ENCODE measurements around the gene PARD6G. TPM values are rescaled to one million over a fixed set of nuclear protein-coding genes. Genes with fewer than 3 reads are reported as not detected.
A peak's percentile ranks its signal among the peaks of the same experiment; 100 is the strongest.

PARD6G gene
- total and polyA plus RNA-seq, 7 experiments from 2014 or later: 0.07 to 0.16 (median 0.09) TPM; not detected in 3

DNA sequence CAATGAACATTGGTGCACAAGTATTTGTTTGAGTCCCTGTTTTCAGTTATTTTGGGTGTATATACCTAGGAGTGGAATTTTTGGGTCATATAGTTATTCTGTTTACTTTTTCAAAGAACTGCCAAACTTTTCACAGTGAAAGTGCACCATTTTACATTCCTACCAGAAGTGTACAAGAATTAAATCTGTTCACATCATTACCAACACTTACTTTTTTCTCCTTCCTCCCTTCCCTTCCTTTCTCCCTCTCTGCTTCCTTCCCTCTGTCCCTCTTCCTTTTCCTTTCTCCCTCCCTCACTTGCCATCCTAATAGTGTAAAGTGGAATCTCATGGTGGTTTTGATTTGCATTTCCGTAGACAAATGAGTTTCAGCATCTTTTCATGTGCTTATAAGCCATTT is 126.4 kb downstream of the PARD6G start:
- ChIA-PET POLR2A (no interaction called here), CTCF (interaction anchor here (0.7 kb wide), 1 partner anchor 30 kb away, joined by 3 read pairs; no protein-coding TSS in a partner anchor)
- no peaks in the 10 kb centered on the region for H3K4me1 ChIP-seq (ENCODE audit: control insufficient read depth in 2 of 2, insufficient read depth in 2 of 2, low read length in 2 of 2)
- H3K4me3 ChIP-seq (ENCODE audit: low read length): no peak overlapping the region
- H3K4me1 Mint-ChIP-seq: peaks cover 14 to 53% (median 40%) of the 10 kb centered on the region in 7 donors
- H3K9me3 ChIP-seq (ENCODE audit: control insufficient read depth in 2 of 3, low read length in 3 of 3): no peaks in the 10 kb centered on the region
- no peaks in the 10 kb centered on the region for H3K27me3 ChIP-seq (ENCODE audit: control insufficient read depth in 2 of 2, insufficient read depth in 2 of 2, low read length in 2 of 2)
- DNase-seq (no peak), ATAC-seq (no peak)
- peaks cover 4 to 68% (median 50%) of the 10 kb centered on the region in 5 donors for H3K36me3 Mint-ChIP-seq
- H3K36me3 ChIP-seq (ENCODE audit: control insufficient read depth in 2 of 3, insufficient read depth in 3 of 3, low read length in 3 of 3): peaks cover 0 to 23% (median 0%) of the 10 kb centered on the region in 3 experiments
- H3K4me3 Mint-ChIP-seq: no peak overlapping the region
- intact Hi-C loops (cut with micrococcal nuclease): no loop called here
- H3K27ac Mint-ChIP-seq: peak overlapping the region in 1 of 9 donors; percentile 64
- H3K27me3 Mint-ChIP-seq: no peaks in the 10 kb centered on the region
- no peak overlapping the region for H3K27ac ChIP-seq (ENCODE audit: low read depth, low read length)
- H3K9me3 Mint-ChIP-seq: no peaks in the 10 kb centered on the region

DNA sequence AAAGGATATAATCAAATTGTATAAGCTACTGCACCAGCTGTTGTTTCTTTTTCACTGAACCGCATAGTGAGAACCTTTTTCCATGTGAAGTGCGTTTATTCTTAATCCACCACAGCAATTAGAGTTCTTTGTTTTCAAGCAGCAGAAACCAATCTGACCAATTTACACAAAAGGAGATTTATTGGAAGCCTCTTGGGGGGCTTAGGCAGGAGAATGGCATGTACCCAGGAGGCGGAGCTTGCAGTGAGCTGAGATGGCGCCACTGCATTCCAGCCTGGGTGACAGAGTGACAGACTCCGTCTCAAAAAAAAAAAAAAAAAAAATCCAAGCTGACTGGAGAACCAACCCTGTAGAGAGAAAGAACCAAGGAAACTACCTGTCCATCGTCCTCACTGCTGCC is 128.2 kb downstream of the PARD6G start:
- intact Hi-C loops (cut with micrococcal nuclease): no loop called here
- no peaks in the 10 kb centered on the region for H3K27me3 ChIP-seq (ENCODE audit: control insufficient read depth in 2 of 2, insufficient read depth in 2 of 2, low read length in 2 of 2)
- no peak overlapping the region for H3K27ac Mint-ChIP-seq
- peaks cover 20 to 63% (median 50%) of the 10 kb centered on the region in 7 donors for H3K4me1 Mint-ChIP-seq
- no peak for ATAC-seq
- no peak overlapping the region for H3K4me3 Mint-ChIP-seq
- peaks cover 0 to 23% (median 0%) of the 10 kb centered on the region in 3 experiments for H3K36me3 ChIP-seq (ENCODE audit: control insufficient read depth in 2 of 3, insufficient read depth in 3 of 3, low read length in 3 of 3)
- no peak for DNase-seq
- H3K36me3 Mint-ChIP-seq: peaks cover 4 to 61% (median 45%) of the 10 kb centered on the region in 5 donors
- H3K9me3 ChIP-seq (ENCODE audit: control insufficient read depth in 2 of 3, low read length in 3 of 3): no peaks in the 10 kb centered on the region
- H3K27ac ChIP-seq (ENCODE audit: low read depth, low read length): no peak overlapping the region
- no peaks in the 10 kb centered on the region for H3K27me3 Mint-ChIP-seq
- peaks cover 0 to 7% of the 10 kb centered on the region in 2 donors for H3K4me1 ChIP-seq (ENCODE audit: control insufficient read depth in 2 of 2, insufficient read depth in 2 of 2, low read length in 2 of 2)
- no peaks in the 10 kb centered on the region for H3K9me3 Mint-ChIP-seq
- CTCF ChIA-PET: no interaction called here
- no peak overlapping the region for H3K4me3 ChIP-seq (ENCODE audit: low read length)
- POLR2A ChIA-PET: no interaction called here

DNA sequence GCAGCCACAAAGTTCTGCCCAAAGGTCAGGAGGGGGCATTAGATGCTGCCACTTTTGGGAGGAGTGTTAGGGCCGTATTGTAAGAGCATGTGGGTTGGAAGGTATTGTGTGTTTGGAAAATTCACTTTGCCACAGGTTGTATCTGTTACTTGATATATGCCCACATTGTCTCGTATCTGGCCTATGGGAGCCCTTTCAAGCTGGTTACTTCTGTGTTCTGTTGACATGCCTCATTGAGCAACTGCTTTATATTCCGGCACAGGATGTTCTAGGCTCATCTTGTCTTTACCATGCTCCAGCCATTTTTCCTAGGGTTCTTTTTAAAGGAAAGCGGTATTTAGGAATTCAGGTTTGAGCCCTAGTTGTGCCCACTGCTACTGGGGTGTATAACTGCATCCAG is 132.3 kb downstream of the PARD6G start:
- H3K27me3 ChIP-seq (ENCODE audit: control insufficient read depth in 2 of 2, insufficient read depth in 2 of 2, low read length in 2 of 2): no peaks in the 10 kb centered on the region
- Mint-ChIP-seq H3K4me3 (peak overlapping the region in 2 of 10 donors; percentile 1 to 37), H3K4me1 (peaks cover 33 to 72% (median 55%) of the 10 kb centered on the region in 7 donors), H3K36me3 (peaks cover 4 to 37% (median 29%) of the 10 kb centered on the region in 5 donors), H3K27me3 (no peaks in the 10 kb centered on the region), H3K9me3 (peaks cover 0 to 1% (median 0%) of the 10 kb centered on the region in 11 donors), H3K27ac (no peak overlapping the region)
- peaks cover 12 to 19% of the 10 kb centered on the region in 2 donors for H3K4me1 ChIP-seq (ENCODE audit: control insufficient read depth in 2 of 2, insufficient read depth in 2 of 2, low read length in 2 of 2)
- no peak overlapping the region for H3K4me3 ChIP-seq (ENCODE audit: low read length)
- intact Hi-C loops (cut with micrococcal nuclease): no loop called here
- peaks cover 0 to 17% (median 0%) of the 10 kb centered on the region in 3 experiments for H3K36me3 ChIP-seq (ENCODE audit: control insufficient read depth in 2 of 3, insufficient read depth in 3 of 3, low read length in 3 of 3)
- ATAC-seq (no peak), DNase-seq (no peak)
- CTCF ChIA-PET: no interaction called here
- H3K9me3 ChIP-seq (ENCODE audit: control insufficient read depth in 2 of 3, low read length in 3 of 3): no peaks in the 10 kb centered on the region
- H3K27ac ChIP-seq (ENCODE audit: low read depth, low read length): no peak overlapping the region
- POLR2A ChIA-PET: no interaction called here

DNA sequence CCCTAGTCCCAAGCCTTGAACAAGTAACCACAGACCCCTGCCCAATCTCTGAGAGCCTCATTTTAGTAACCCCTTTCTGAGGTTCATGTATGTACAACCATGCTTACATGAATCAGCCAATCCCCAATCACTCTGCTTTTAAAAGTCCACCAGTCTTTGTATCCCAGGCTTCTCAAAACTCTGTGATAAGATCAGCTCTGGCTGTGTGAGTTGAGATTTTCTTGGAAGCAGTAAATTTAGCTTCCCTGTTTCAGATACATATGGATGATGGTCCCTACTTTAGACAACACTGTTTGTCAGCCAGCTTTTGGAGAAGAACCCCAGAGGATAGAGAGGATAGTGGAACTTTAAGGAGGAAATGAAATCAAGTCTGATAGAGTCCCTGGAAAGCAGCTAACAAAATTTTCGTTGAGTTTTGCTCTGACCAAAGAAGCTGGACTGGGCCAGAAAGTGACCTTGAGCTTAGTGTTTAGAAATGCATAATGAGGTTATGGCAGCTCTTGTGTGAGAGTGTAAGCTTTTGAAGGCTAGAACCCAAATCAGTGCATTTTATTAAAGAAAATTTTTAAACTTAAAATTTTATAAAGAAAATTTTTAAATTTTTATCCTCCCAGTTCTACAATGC is 134.6 kb downstream of the PARD6G start:
- DNase-seq: no peak
- CTCF ChIA-PET: no interaction called here

DNA sequence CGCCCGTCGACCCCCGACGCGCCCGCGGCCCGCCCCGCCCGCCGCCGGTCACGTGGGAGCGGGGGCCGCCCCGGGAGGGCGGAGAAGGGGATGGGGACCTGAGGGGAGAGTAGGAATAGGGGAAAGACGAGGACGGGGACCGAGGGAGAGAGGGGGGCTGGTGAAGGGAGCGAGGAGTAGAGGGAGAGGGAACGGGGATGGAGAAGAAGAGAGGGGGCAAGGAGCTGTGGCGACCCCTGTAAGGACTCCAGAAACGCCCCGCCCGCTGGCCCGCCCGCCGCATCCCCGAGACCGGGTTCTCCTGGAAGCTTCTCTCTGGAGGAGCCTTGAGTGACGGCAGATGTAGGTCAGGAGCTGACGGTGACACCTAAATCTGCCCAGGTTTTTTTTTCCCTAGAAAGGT is 137.6 kb downstream of the PARD6G start:
- ATAC-seq (no peak), DNase-seq (peak in 2 of 9 donors; percentile 19 to 34)
- peak overlapping the region; percentile 22 to 90 (median 75) for H3K27ac Mint-ChIP-seq
- Histone ChIP-seq H3K27ac (ENCODE audit: low read depth, low read length) (peak overlapping the region; percentile 85), H3K36me3 (ENCODE audit: control insufficient read depth in 2 of 3, insufficient read depth in 3 of 3, low read length in 3 of 3) (no peaks in the 10 kb centered on the region), H3K9me3 (ENCODE audit: control insufficient read depth in 2 of 3, low read length in 3 of 3) (no peaks in the 10 kb centered on the region), H3K4me3 (ENCODE audit: low read length) (peak overlapping the region; percentile 69), H3K27me3 (ENCODE audit: control insufficient read depth in 2 of 2, insufficient read depth in 2 of 2, low read length in 2 of 2) (no peaks in the 10 kb centered on the region), H3K4me1 (ENCODE audit: control insufficient read depth in 2 of 2, insufficient read depth in 2 of 2, low read length in 2 of 2) (peaks cover 15 to 19% of the 10 kb centered on the region in 2 donors)
- CTCF ChIA-PET: no interaction called here
- H3K4me3 Mint-ChIP-seq: peak overlapping the region; percentile 72 to 90 (median 86)
- peaks cover 0 to 11% (median 6%) of the 10 kb centered on the region in 5 donors for H3K36me3 Mint-ChIP-seq
- POLR2A ChIA-PET: interaction anchor here (0.9 to 2.3 kb wide), 2 partner anchors 76 to 429 kb away, joined by 3 to 9 read pairs; partner anchors contain the start of gene RBFA
- peaks cover 0 to 1% (median 0%) of the 10 kb centered on the region in 11 donors for H3K9me3 Mint-ChIP-seq
- H3K27me3 Mint-ChIP-seq: no peaks in the 10 kb centered on the region
- intact Hi-C loops (cut with micrococcal nuclease): loop anchor here (1.0 to 10.0 kb wide), 13 partner anchors 23 to 1042 kb away; partner anchors contain the start of genes CTDP1 (in 2 of the 2), RBFA (in 2 of the 2), SLC66A2 (in 2 of the 2) and ATP9B (in 1 of the 2)
- peaks cover 27 to 63% (median 46%) of the 10 kb centered on the region in 7 donors for H3K4me1 Mint-ChIP-seq

More for the DNA sequence above, 134.6 kb downstream of the PARD6G start:
- H3K4me3 ChIP-seq (ENCODE audit: low read length): no peak overlapping the region
- H3K9me3 ChIP-seq (ENCODE audit: control insufficient read depth in 2 of 3, low read length in 3 of 3): no peaks in the 10 kb centered on the region
- no peaks in the 10 kb centered on the region for H3K36me3 ChIP-seq (ENCODE audit: control insufficient read depth in 2 of 3, insufficient read depth in 3 of 3, low read length in 3 of 3)
- no peak overlapping the region for H3K27ac ChIP-seq (ENCODE audit: low read depth, low read length)
- peaks cover 19 to 21% of the 10 kb centered on the region in 2 donors for H3K4me1 ChIP-seq (ENCODE audit: control insufficient read depth in 2 of 2, insufficient read depth in 2 of 2, low read length in 2 of 2)
- intact Hi-C loops (cut with micrococcal nuclease): no loop called here
- peaks cover 33 to 81% (median 65%) of the 10 kb centered on the region in 7 donors for H3K4me1 Mint-ChIP-seq
- peak overlapping the region in 1 of 9 donors; percentile 71 for H3K27ac Mint-ChIP-seq
- H3K9me3 Mint-ChIP-seq: peaks cover 0 to 1% (median 0%) of the 10 kb centered on the region in 11 donors
- H3K27me3 ChIP-seq (ENCODE audit: control insufficient read depth in 2 of 2, insufficient read depth in 2 of 2, low read length in 2 of 2): no peaks in the 10 kb centered on the region
- no peaks in the 10 kb centered on the region for H3K27me3 Mint-ChIP-seq
- H3K4me3 Mint-ChIP-seq: peak overlapping the region in 1 of 10 donors; percentile 33
- no peak for ATAC-seq
- POLR2A ChIA-PET: interaction anchor here (0.9 kb wide), 1 partner anchor 78 kb away, joined by 3 read pairs; the partner anchor contains the start of gene RBFA
- peaks cover 0 to 18% (median 15%) of the 10 kb centered on the region in 5 donors for H3K36me3 Mint-ChIP-seq

DNA sequence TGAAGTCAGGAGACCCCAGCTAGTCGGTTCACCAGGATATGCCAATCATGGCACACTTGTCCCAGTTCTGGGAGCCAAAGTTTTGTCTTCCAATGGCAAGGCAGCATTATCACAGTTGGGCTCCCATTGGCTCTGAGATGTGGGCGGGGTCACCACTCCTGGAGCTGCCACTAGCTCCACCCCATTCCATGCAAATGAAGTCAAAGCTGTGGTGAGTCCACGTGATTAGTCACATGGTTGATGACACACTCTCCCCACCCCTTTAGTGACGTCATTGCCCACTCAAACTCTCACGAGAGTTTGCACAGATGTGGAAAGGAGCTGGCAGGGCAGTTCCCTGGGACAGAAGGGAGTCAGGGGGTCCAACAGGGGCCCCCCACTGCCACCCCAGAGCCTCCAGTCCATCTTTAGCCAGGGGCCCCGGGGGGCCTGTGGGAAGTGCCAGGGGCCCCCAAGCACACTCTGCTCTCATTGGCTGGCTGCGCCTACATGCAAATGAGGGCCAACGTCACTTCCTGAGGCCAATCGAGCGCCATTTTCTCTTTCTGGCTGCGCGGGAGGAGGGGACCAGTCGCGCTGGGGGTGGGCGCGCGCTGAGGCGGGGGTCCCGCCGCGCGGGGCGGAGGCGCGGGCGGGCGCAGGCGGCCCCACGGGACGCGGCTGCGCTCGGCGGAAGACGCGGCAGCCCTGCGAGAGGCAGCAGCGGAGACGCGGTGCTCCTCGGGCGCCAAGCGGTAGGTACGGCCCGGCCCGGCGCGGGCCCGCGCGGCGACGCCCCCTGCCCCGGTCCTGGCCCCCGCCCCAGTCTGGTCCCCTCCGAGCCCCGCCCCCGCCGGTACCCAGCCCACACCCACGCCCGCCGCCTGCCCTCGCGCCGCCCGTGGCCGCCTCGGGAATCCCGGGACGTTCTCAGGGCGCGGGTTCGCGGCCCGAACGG is 138.3 kb downstream of the PARD6G start, which contains the start of gene ADNP2:
ADNP2 (plus strand) TSS at position 524 of the 937 bp plus-strand sequence. CDS start 8,281 bp downstream, outside the sequence.
- intact Hi-C loops (cut with micrococcal nuclease): loop anchor here (1.0 to 10.0 kb wide), 13 partner anchors 24 to 1042 kb away; partner anchors contain the start of genes CTDP1 (in 2 of the 2), RBFA (in 2 of the 2), SLC66A2 (in 2 of the 2) and ATP9B (in 1 of the 2)
- Histone ChIP-seq H3K4me1 (ENCODE audit: control insufficient read depth in 2 of 2, insufficient read depth in 2 of 2, low read length in 2 of 2) (peaks cover 14 to 19% of the 10 kb centered on the region in 2 donors), H3K27ac (ENCODE audit: low read depth, low read length) (peak within 1 kb of the TSS; percentile 85), H3K27me3 (ENCODE audit: control insufficient read depth in 2 of 2, insufficient read depth in 2 of 2, low read length in 2 of 2) (no peaks in the 10 kb centered on the region), H3K36me3 (ENCODE audit: control insufficient read depth in 2 of 3, insufficient read depth in 3 of 3, low read length in 3 of 3) (no peaks in the 10 kb centered on the region), H3K9me3 (ENCODE audit: control insufficient read depth in 2 of 3, low read length in 3 of 3) (no peaks in the 10 kb centered on the region), H3K4me3 (ENCODE audit: low read length) (peak within 1 kb of the TSS; percentile 69)
- Mint-ChIP-seq H3K9me3 (peaks cover 0 to 1% (median 0%) of the 10 kb centered on the region in 11 donors), H3K4me3 (peak within 1 kb of the TSS; percentile 72 to 90 (median 86)), H3K27me3 (peaks cover 0 to 3% (median 0%) of the 10 kb centered on the region in 5 donors), H3K4me1 (peaks cover 23 to 58% (median 44%) of the 10 kb centered on the region in 7 donors), H3K36me3 (peaks cover 0 to 11% (median 6%) of the 10 kb centered on the region in 5 donors), H3K27ac (peak within 1 kb of the TSS; percentile 59 to 97 (median 93))
- peak; percentile 89 for ATAC-seq
- ChIA-PET POLR2A (interaction anchor here (0.9 to 2.3 kb wide), 2 partner anchors 75 to 428 kb away, joined by 3 to 9 read pairs; partner anchors contain the start of gene RBFA), CTCF (no interaction called here)
- peak; percentile 72 to 93 (median 89) for DNase-seq
